GM21515 (cell line): Measurements from ENCODE around the gene C14orf93.
A peak's percentile ranks its signal among the peaks of the same experiment; 100 is the strongest.
"Not testable (repeated sequence)": the region's sequence is repeated elsewhere in the genome, so short reads cannot be mapped to it uniquely, and the experiment has no call there.

ENCODE experiments used
- ATAC-seq: cut with Tn5 transposase; IDR thresholded peaks from one replicate; pipeline ENCODE4 v1.9.1; 2021; ENCODE audit not compliant: unreplicated experiment

Gene C14orf93

DNA sequence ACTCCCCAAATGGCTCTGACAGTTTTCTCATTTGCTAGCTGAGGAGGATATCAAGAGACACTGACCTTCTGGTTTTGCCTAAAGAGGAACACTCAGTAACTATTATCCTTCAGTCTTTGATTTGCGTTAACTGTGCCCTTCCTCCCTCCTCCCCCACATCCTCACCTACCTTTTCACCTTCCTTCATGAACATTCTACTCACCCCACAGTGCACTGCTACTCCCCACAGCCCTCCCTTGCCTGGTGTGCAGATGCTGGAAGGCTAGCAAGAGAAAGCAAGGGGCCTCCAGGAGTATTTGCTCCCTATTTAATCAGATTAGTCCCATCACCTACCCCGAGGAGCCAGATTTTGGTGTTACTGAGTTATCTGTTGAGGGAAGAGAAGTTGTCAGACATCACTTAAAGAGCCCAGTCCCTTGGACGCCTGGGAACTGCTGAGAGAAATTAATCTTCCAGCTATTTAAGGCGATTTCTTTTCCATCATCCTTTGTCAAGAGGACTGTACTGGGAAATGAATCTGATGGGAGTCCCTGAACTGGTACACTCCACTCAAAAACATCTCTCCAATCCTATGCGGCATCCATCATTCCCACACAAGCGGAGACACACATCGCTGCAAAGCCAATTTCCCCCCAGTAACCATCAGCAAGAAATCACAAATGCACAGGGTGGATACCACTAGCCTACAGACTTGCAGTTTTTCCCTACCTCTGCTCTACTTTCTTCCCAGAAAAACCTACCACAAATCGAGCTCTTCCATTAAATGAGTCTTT lies 13.3 kb upstream of the C14orf93 start:
- ATAC-seq: no peak

DNA sequence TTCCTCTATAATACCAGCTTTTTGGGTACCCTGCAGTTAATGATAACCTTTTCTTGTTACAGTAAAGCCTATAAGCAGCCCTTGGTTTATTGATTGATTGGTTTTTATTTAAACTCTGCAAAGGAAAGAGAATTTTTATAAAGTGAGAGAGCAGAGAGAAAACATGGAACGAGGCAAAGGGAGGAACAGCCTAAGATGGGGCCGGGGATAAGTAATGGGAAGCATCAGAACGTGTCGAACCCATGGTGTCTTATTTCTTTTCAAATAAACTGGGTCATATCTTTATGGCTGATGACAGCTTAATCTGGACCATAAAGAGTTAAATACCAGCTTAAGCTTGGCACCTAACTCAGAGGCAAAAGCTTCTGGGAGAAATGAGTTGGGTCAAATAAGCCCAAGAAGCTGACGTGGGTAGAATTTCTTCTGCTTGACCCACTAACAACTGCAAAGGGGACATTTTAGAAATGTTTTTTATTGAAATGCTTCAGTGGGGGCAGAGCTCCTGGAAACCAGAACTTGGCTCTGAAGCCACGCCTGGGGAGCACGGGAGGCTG lies 12.0 kb upstream of the C14orf93 start:
- ATAC-seq: no peak

DNA sequence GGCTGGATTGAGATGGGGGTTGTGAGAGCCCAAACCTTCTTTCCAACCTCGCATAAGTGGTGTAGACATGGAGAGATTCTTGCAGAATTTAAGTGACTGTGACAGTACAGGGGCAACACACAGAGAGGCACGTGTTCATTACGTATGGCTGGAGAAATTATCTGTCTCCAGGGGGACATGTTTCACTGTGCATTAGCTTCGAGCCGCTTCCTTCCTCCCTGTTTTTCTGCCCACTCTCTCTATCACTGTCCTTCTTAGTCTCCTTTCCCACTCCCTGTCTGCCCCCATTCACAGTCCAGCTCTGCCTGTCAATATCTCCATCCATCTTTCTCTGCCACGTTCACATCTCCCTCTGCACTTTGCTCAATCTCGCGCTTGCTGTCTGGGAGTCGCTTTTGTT lies 11.5 kb upstream of the C14orf93 start:
- no peak for ATAC-seq

DNA sequence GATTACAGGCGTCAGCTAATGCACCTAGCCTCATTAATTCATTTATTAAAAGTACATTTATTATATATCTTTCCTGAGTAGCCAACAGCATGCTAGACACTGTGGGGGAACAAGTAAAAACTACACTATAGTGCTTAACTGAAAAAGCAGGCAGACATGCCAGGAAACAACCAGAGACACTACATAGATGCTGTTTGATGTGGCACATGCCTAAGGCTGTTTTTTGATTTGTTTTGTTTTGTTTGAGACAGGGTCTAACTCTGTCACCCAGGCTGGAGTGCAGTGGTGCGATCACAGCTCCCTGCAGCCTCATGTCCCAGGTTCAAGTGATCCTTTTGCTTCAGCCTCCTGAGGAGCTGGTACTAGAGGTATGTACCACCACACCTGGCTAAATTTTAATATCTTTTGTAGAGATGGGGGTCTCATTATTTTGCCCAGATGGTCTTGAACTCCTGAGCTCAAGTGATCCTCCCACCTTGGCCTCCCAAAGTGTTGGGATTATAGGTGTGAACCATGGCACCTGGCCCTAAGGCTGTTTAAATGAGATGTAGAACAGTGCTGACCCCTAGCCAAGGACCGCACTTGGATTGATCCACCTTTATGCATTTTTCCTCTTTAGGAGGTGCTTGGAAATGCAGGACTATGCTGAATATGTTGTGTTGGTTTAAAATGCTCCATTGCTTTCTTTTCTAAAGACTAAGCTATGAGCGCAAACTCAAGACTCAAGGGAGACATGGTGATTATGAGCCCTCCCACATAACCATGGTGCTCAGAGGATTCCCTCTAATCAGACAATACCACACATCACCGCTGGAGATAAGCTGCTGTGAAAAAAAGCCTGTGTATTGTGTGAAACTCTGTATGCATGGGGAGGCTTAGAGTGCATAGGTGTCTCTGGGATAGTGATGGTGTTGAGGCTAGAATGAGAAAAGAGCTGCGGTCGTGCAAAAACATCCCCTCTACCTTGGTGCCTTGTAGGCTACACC lies 10.5 kb upstream of the C14orf93 start:
- ATAC-seq: no peak

DNA sequence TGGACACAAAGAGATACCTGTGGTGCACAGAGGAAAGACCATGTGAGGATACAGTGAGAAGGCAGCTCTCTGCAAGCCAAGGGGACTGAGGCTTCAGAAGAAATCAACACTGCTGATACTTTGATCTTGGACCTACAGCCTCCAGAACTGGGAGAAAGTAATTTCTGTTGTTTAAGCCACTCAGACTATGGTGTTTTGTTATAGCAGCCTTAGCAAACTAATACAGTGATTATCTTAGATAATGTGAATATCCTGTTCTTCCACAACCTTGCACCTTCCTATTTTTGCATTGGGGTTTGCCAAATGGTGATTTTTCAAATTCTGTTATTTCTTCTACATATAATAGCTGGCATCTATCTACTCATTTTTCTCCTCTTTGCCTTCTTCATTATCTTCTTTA lies 8.2 kb upstream of the C14orf93 start:
- no peak for ATAC-seq

DNA sequence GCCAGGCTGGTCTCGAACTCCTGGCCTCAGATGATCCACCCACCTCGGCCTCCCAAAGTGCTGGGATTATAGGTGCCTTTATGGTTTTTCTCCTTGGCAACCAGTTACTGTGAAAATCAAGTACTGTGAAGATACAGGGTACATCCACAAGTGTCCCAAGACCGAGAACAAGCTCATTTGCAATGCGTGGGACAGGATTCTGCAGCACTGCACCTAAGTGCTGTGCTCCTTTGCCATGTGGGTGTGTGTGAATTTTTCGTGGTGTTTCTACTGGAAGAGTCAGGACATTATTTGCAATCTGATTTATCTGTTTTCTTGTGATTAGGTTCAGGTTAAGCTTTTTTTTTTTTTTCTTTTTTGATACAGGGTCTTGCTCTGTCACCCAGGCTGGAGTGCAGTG lies 7.1 kb upstream of the C14orf93 start:
- ATAC-seq: no peak

DNA sequence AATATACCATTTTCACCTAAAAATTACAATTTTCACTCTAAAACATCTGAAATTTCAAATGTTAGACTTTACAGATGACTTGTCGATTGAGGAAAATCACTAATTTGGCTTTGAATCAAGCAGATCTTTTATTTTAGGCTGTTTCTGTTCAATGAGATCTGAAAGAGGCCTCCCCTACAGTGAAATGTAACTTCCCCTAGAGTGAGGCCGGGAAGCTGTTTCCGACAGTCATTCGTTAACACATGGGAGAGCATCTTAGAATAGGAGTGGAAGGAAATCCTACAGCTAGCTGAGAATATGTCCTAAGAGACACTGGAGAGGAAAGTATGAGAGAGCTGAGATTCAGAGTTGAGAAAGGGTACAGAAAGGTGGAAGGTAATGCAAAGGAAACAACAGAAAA lies 5.7 kb upstream of the C14orf93 start:
- no peak for ATAC-seq

DNA sequence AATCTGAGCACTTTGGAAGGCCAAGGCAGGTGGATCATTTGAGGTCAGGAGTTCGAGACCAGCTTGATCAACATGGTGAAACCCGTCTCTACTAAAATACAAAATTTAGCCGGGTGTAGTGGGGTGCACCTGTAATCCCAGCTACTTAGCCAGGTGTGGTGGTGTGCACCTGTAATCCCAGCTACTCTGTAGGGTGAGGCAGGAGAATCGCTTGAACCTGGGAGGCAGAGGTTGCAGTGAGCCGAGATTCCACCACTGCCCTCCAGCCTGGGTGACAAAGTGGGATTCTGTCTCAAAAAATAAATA lies 3.8 kb upstream of the C14orf93 start:
- not testable (repeated sequence) for ATAC-seq

DNA sequence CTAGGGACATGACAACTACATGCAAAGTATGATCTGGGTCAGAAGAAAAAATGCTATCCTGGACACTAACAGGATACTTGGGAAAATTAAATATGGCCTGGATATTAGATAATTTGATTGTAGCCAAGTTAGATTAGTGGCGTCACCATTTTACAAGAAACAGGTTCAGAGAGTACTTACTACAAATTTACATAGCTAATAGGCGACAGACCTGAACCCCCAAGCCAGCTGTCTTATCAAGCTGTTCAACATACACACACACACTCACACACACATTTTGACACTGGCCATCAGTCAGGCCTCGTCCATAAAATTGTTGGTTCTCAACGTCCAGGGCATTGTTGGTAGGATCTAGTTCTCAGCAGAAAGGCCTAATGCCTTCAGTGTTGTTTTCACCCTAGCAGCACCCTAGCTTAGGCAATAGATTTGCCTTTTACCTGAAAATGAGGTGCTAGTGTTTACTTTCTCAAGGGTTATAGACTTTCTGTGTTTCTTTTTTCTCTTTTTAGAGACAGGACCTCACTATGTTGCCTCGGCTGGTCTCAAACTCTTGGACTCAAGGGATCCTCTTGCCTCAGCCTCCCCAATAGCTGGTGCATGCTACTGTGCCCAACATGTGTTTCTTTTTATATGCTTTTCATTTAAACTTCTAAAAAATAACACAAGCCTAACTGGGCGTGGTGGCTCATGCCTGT lies 3.3 kb upstream of the C14orf93 start:
- ATAC-seq: no peak

DNA sequence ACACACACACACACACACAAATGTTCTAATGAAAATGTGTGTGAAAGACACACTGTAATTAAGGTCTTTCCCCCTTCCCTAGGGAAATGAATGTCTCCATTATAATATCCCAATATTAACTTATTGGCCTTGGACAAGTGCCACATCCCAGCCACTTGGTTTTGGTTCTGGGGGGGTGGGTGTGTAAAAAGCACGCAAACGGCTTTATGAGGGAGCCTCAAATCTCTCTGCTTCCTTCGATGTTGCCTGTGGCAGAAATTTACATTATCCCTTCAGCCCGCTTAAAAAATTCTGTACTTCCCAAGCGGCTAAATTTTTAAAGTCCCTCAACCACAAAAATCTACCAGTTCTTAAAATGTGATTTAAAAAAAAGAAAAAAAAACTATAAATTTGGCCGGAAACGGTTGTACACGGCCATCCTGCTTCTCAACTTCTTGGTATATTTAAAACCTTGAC lies 432 bp downstream of the C14orf93 start:
- no peak for ATAC-seq

DNA sequence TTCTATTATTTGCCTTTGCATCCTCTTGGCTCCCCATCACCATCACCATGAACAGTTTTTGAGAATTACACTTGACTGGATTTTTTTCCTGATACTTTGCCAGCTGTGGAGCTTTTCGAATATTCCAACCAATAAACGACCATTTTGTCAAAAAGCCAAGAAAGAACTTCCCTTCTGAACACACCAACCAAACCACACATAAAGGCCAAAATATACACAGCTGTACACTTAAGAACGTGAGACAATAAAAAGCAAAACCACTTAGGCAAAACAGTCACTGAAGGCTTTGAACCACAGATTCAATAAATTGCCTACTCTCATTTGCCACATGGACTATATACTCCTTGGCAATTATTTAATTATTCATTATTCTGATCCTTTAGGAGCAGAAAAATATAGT lies 1.1 kb downstream of the C14orf93 start:
- no peak for ATAC-seq

DNA sequence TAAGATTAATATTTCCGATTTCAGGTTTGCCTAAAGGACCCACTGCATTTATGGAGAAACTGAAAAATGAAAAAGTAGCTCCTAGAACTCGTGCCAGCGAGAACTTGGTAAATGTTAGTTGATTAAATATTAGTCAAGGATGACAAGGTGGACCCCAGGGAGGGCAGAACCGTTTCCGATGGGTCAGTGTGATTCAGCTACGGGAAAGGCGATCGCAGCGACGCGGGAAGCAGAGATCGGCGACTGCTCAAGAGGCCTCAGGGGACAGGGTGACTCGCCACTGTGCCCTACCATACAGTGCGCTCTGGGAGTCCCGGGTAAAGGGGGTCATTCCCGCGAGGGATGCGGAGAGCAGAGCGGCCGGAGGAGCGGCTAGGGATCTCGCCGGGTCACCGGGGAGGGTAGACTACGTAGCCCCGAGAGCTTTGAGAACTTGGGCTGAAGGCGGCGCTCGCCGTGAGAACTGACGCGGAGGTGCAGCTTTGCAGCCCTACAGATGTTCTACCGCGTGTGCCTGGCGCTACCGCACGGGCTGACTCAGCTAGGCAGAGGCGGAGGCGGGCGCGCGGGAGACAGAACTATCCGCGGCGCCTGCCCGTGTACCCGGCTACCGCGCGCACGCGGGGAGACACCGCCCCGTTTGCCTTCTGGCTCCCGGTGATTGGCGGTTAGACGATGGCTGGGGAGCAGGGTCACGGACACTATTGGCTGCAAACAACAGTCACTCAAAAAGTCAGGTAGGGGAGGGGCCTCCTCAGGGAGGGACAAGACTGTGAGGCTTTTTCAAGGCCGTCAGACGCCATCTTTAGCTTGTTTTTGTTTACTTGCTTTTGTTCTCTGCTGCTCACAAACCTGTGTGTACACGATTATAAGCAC lies 3.2 kb downstream of the C14orf93 start:
- peak; percentile 88 for ATAC-seq

DNA sequence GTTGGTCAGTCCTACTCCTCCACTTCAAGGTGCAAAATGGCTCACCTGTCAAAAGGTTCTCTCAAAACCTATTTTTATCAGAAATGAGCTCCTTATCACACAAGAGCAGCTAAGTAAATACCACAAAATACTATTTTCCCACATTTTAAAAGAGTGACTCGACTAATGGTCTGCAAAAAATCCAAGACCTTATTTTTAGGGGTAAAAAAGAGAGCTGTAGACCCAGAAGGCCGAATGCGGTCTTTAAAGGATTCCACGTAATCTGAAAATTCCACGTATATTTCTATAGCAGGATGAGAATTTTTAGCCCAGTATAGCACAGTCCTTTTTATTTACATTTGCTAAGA lies 3.8 kb downstream of the C14orf93 start:
- no peak for ATAC-seq

DNA sequence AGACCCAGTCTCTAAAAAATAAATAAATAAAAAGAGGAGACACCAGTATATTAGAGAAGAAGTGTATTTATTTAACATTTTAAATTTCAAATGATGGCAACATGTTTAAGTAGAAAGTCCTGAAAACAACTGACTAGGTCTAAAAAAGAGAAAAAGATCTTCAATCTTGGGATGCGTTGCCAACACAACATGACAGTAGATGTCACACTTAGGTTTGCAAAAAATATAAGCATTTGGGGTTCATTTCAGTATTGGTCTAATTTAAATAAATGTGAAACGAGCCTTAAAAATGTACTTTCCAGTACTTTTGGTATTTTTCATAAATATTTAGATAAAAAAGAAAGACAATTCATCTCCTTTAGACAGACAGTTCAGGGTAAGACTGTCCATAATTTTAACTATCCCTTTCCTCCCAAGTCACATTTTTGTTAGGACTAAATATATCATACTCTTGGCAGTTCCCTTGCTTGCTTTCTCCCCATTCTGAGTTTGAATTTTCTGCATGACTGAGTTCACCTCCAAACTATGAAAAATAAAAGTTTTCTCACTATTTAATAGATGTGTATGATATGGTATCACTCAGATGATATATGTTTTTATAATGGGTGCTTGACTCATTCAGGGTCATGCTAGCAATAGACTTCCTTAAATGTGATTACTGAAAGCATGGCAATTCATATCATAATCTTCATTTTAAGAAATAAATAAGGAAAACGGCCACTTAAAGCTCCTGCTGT lies 4.3 kb downstream of the C14orf93 start:
- ATAC-seq: no peak

DNA sequence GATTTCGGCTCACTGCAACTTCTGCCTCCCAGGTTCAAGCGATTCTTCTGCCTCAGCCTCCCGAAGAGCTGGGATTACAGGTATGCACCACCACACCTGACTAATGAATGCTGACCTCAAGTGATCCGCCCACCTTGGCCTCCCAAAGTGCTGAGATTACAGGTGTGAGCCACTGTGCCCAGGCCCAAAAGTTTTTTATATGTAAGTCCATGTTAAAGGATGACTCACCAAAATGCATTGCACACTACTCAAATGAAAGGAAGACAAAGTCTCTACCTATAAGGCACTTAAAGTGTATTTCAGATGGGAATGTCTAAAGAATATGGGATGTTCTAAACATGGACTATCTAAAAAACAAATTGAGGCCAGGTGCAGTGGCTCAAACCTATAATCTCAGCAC lies 5.7 kb downstream of the C14orf93 start:
- ATAC-seq: not testable (repeated sequence)

DNA sequence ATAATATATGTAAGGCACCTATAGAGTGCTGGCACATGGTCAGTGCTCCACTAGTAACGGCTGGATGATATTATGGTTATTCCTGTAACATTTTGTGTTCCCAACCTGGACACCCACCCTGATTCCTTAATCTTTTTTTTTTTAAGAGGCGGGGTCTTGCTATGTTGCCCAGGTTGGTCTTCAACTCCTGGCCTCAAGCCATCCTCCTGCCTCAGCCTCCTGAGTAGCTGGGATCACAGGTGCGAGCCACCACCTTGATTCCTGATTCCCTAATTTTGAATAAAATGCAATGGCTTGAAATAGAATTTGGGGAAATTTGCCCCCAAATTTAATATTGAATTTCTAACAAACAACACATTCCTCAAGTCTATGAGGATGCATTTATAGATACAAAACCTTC lies 7.4 kb downstream of the C14orf93 start:
- no peak for ATAC-seq

DNA sequence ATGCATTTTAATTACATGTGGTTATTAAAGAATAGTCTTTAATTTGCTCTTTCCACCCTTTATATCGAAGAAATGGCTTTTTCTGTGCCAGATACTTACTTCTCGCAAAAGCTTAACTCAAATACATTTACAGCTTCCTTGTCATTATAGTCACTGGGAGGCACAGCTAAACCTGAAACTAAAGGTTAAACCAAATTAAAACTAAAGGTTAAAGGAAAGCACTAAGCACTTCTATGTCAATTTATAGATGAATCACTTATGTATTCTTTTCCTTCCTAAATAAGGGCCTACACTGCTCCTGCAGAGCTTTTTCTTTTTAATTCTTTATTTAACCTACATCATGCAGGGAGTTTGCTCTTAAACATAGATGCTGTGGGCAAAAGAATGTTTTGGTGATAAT lies 9.1 kb downstream of the C14orf93 start:
- no peak for ATAC-seq

DNA sequence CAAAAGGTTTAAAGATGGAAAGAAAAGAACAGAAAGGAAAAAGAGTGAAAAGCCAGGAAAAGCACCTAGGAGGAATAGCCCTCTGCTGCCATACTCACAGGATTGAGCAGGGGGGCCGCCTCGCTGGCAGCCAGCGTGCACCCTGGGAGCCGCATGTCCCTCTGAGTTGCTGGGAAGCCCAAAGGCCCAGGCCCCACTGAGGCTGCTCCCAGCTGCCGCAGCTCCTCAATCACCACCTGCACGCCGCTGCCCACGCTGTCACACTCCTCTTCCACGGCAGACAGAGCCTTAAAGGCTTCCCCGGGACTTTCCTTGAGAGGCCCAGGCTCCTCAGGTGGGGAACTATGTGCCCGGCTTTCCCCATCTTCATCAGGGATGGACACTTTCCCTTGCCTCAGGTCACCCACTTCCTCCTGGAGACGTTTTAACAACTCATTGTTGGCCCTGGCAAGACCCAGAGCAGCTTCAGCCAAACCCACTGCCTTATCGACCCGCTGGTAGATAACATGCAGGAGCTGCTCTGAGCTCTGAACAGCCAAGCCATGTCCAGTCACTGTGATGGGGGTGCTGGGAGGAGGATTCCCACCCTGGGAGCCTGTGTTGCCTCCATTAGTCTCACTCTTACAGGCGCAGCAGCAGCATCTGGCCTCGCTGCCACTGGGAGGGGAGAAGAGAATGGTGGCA lies 11.5 kb downstream of the C14orf93 start:
- ATAC-seq: no peak

DNA sequence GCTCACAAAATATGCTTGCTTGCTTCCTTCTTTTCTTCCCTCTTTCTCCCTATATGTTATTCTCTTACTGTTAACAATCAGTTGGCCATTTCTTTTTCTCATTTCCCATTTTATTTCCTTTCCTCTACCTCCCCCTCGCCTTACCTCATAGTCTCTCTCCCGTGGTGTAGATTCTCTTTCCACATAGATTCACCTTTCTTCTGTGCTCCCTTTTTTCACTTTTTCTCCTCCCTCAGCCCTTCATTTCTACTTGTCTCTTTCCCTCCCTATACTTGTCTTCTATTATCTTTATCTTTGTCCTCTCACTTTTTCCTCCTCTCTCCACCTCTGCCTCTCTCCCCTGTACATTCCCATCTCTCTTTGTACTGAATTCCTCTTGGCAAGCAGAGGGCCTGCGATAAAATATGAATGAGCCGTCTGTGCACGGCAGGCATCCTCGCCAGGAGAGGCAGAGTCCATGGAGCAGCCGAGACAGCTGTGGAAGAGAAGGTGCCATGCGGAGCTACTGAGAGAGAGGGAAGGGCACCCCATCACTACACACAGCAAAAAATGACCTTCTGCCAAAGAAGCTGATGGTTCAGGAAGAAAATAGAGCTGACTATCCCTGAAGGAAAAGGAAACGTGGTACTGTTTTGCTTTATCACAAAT lies 12.1 kb downstream of the C14orf93 start:
- ATAC-seq: no peak
